Activated CD4-positive, alpha-beta T cell treated with anti-CD3 and anti-CD28 coated beads, Interleukin-2, amount 10 ng/mL, durations not matched to agents 7 days and 5 days (primary cell): ENCODE results near the gene VIPR2. TPM values are rescaled to one million over a fixed set of nuclear protein-coding genes. Genes with fewer than 3 reads are reported as not detected.
"Not testable (repeated sequence)": the region's sequence is repeated elsewhere in the genome, so short reads cannot be mapped to it uniquely, and the experiment has no call there.

Source experiments
- CTCF ChIA-PET: fragments of 350-600 bp; sonication (Branson Sonifier 250); formaldehyde crosslinking; loops from one replicate; lab custom pipeline; 2021; ENCODE audit warnings: antibody characterized with exemption; lab: Charles Lee
- POLR2A ChIA-PET: fragments of 350-600 bp; sonication (Branson Sonifier 250); formaldehyde crosslinking; loops from one replicate; lab custom pipeline; 2021; ENCODE audit warnings: antibody characterized with exemption; lab: Charles Lee
- DNase-seq: peaks from one replicate; pipeline ENCODE4 v3.0.0-alpha.2; 2020
- H3K27ac Mint-ChIP-seq: one replicate; pipeline ENCODE4 v1.8.0; 2021; ENCODE audit warnings: mild to moderate bottlenecking, moderate library complexity, mixed read lengths
- H3K27me3 Mint-ChIP-seq: one replicate; pipeline ENCODE4 v1.8.0; 2021; ENCODE audit warnings: mixed read lengths
- H3K36me3 Mint-ChIP-seq: one replicate; pipeline ENCODE4 v1.8.0; 2021; ENCODE audit warnings: low read depth, mixed read lengths
- H3K4me1 Mint-ChIP-seq: one replicate; pipeline ENCODE4 v1.8.0; 2021; ENCODE audit warnings: mixed read lengths
- H3K4me3 Mint-ChIP-seq: one replicate; pipeline ENCODE4 v1.8.0; 2021; ENCODE audit warnings: mild to moderate bottlenecking, moderate library complexity, mixed read lengths
- H3K9me3 Mint-ChIP-seq: one replicate; pipeline ENCODE4 v1.8.0; 2021; ENCODE audit warnings: mixed read lengths
- total RNA-seq, 2 experiments: library from RNA; stranded (reverse); gene quantifications; one replicate each; pipeline ENCODE4 v1.2.3, GENCODE V29; 2021

Gene VIPR2
- total RNA-seq, 2 experiments from 2014 or later = not detected

- no peak overlapping the region for H3K27ac Mint-ChIP-seq
- H3K4me3 Mint-ChIP-seq = no peak overlapping the region
- H3K9me3 Mint-ChIP-seq = peaks cover 2% of the 10 kb centered on the region
- peaks cover 16% of the 10 kb centered on the region for H3K27me3 Mint-ChIP-seq
- ChIA-PET CTCF (no interaction called here), POLR2A (no interaction called here)
- H3K4me1 Mint-ChIP-seq = peaks cover 8% of the 10 kb centered on the region
- no peaks in the 10 kb centered on the region for H3K36me3 Mint-ChIP-seq
- DNase-seq = no peak
Observed at GRCh38 chr7:159108941-159109652, 35.6 kb downstream of the VIPR2 start.

GRCh38 chr7:159108491-159108890 is 36.2 kb downstream of the VIPR2 start:
- CTCF ChIA-PET = no interaction called here
- Mint-ChIP-seq H3K4me3 (no peak overlapping the region), H3K27ac (no peak overlapping the region), H3K4me1 (peaks cover 8% of the 10 kb centered on the region), H3K36me3 (no peaks in the 10 kb centered on the region), H3K27me3 (peaks cover 11% of the 10 kb centered on the region), H3K9me3 (peaks cover 2% of the 10 kb centered on the region)
- no peak for DNase-seq
- POLR2A ChIA-PET = no interaction called here

DNA sequence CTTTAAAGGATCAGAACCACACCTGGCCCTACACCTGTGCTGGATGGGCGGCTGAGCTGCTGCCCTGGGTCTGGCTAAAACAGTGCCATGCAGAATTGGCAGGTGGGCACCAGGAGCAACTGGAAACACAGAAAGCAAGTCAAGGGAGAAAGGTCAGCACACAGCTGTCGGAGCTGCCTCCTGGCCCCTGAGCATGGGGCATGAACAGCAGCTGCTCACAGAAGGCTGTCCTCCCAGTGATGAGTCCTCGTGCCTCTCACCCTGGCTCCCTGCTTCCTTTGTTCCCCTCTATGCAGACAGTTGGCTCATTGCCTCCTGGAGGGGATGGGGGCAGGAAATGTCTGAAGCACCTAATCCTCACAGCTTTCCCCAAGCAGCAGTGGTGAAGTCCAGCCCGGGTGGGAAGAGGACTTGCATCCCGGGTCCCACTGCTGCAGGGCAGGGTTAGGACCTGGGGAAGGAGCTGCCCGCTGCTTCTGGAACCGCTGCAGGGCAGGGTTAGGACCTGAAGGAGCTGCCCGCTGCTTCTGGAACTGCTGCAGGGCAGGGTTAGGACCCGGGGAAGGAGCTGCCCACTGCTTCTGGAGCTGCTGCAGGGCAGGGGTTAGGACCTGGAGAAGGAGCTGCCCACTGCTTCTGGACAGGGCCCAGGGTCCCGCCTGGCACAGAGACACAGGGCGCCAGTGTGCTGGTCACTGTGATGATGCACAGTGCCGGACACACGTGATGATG is 37.3 kb downstream of the VIPR2 start:
- DNase-seq = no peak
- peaks cover 2% of the 10 kb centered on the region for H3K9me3 Mint-ChIP-seq
- POLR2A ChIA-PET = no interaction called here
- H3K4me1 Mint-ChIP-seq = peaks cover 7% of the 10 kb centered on the region
- CTCF ChIA-PET = no interaction called here
- no peak overlapping the region for H3K4me3 Mint-ChIP-seq
- peaks cover 4% of the 10 kb centered on the region for H3K27me3 Mint-ChIP-seq
- H3K36me3 Mint-ChIP-seq = no peaks in the 10 kb centered on the region
- H3K27ac Mint-ChIP-seq = no peak overlapping the region

- H3K9me3 Mint-ChIP-seq = peaks cover 5% of the 10 kb centered on the region
- no peak overlapping the region for H3K27ac Mint-ChIP-seq
- CTCF ChIA-PET = no interaction called here
- H3K4me1 Mint-ChIP-seq = peaks cover 3% of the 10 kb centered on the region
- H3K36me3 Mint-ChIP-seq = no peaks in the 10 kb centered on the region
- H3K27me3 Mint-ChIP-seq = peaks cover 3% of the 10 kb centered on the region
- no peak for DNase-seq
- POLR2A ChIA-PET = no interaction called here
- no peak overlapping the region for H3K4me3 Mint-ChIP-seq
Observed at GRCh38 chr7:159105832-159106811, 38.5 kb downstream of the VIPR2 start.

DNA sequence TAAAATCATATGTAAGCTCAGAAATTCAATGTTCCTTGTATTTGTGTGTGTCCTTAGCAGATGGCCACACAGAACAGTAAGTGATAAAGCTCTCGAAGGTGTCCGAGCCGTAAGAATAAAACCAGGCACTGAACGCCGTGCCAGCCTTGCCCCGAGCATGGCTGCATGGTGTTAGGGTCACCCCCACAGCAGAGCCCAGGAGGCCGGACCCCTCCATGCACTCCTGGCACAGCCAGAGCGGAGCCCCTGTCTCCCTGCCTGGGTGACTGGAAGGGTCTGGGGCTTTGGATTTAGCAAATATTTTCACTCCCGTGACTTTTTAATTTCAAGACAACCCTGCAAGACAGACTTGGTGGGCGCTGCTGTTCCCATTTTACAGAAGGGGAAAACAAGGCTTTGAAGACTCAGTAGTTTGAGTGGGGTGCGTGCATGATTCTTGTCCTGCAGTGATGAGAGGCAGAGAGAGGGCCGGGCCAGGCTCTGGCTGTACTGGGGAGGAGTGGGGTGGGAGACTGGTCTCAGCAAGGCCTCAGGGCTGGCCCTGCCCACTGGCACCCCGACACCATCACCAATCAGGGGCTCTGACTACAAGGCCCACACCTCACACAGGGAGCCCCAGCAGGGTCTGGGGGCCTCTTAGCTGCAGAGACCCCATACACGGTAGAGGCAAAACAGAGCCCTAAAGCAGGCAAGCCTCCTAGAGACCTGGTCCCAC is 39.4 kb downstream of the VIPR2 start:
- Mint-ChIP-seq H3K27ac (no peak overlapping the region), H3K4me1 (peaks cover 3% of the 10 kb centered on the region), H3K4me3 (no peak overlapping the region), H3K27me3 (no peaks in the 10 kb centered on the region), H3K36me3 (no peaks in the 10 kb centered on the region), H3K9me3 (peaks cover 5% of the 10 kb centered on the region)
- POLR2A ChIA-PET = no interaction called here
- DNase-seq = no peak
- CTCF ChIA-PET = no interaction called here

DNA sequence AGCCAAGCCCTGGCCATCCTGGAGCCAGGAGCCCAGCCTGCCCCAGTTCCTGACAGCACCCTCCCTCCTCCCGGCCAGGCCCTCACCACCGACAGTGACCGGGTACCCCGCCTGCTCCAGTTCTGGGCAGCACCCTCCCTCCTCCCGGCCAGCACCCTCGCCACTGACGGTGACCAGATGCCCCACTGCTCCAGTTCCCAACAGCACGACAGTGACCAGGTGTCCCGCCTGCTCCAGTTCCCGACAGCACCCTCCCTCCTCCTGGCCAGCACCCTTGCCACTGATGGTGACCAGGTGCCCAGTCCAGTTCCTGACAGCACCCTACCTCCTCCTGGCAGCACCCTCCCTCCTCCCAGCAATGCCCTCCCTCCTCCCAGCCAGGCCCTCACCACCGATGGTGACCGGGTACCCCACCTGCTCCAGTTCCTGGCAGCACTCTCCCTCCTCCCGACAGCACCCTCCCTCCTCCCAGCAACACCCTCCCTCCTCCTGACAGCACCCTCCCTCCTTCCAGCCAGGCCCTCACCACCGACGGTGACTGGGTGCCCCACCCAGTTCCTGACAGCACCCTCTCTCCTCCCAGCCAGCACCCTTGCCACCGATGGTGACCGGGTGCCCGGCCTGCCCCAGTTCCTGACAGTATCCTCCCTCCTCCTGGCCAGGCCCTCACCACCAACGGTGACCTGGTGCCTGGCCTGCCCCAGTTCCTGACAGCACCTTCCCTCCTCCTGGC is 40.3 kb downstream of the VIPR2 start:
- no peak for DNase-seq
- peaks cover 5% of the 10 kb centered on the region for H3K9me3 Mint-ChIP-seq
- H3K27ac Mint-ChIP-seq = no peak overlapping the region
- H3K36me3 Mint-ChIP-seq = no peaks in the 10 kb centered on the region
- H3K4me1 Mint-ChIP-seq = peaks cover 3% of the 10 kb centered on the region
- ChIA-PET CTCF (no interaction called here), POLR2A (no interaction called here)
- no peak overlapping the region for H3K4me3 Mint-ChIP-seq
- no peaks in the 10 kb centered on the region for H3K27me3 Mint-ChIP-seq

GRCh38 chr7:159103382-159104187 is 41.1 kb downstream of the VIPR2 start:
- ChIA-PET CTCF (no interaction called here), POLR2A (no interaction called here)
- Mint-ChIP-seq H3K27ac (peak overlapping the region; percentile 6), H3K9me3 (peaks cover 5% of the 10 kb centered on the region), H3K27me3 (no peaks in the 10 kb centered on the region), H3K36me3 (no peaks in the 10 kb centered on the region), H3K4me1 (peaks cover 3% of the 10 kb centered on the region), H3K4me3 (no peak overlapping the region)
- no peak for DNase-seq

DNA sequence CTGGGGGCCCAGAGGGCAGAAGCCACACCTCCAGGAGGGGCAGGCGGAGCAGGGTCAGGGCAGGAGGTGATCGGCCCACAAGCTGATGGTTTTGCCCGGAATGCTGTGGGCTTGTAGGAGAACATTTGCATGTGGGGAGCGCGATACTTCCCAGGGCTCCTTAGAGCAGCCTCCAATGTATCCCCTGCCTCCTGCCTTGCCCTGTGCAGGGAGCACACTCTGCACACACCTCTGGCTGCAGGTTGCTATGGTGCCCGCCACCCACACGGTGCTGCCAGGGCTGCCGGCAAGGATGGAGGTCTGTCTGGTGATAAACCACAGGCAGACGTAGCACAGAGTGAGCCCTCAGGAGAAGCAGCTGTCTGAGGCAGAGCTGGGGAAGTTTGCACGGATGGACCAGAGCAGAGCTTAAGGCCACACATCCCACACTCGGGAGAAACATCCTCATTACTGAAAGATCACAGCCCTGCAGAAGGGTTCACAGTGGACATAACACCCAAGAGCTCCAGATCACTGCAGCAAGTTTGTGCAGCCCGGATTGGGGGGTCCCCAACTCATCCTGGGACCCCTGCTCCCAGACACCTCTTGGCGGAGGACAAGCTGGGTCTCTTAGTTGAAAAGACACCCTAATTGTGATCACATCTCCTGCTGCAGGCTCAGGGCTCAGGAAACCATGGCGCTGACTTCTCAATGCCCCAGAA is 41.8 kb downstream of the VIPR2 start:
- DNase-seq = no peak
- Mint-ChIP-seq H3K4me1 (peaks cover 3% of the 10 kb centered on the region), H3K27ac (peak overlapping the region; percentile 6), H3K36me3 (no peaks in the 10 kb centered on the region), H3K9me3 (peaks cover 5% of the 10 kb centered on the region), H3K4me3 (no peak overlapping the region), H3K27me3 (no peaks in the 10 kb centered on the region)
- ChIA-PET POLR2A (no interaction called here), CTCF (no interaction called here)

DNA sequence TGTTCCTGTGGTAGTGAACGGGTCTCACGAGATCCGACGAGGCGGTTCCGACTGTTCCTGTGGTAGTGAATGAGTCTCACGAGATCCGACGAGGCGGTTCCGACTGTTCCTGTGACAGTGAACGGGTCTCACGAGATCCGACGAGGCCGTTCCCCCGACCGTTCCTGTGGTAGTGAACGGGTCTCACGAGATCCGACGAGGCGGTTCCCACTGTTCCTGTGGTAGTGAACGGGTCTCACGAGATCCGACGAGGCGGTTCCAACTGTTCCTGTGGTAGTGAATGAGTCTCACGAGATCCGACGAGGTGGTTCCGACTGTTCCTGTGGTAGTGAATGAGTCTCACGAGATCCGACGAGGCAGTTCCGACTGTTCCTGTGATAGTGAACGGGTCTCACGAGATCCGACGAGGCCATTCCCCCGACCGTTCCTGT is 43.0 kb downstream of the VIPR2 start:
- DNase-seq, H3K9me3 Mint-ChIP-seq, H3K4me3 Mint-ChIP-seq, H3K27me3 Mint-ChIP-seq, POLR2A ChIA-PET, H3K36me3 Mint-ChIP-seq, CTCF ChIA-PET, H3K27ac Mint-ChIP-seq, H3K4me1 Mint-ChIP-seq: not testable (repeated sequence)

GRCh38 chr7:159101083-159101395 is 43.6 kb downstream of the VIPR2 start:
- CTCF ChIA-PET, H3K36me3 Mint-ChIP-seq, DNase-seq, H3K27me3 Mint-ChIP-seq, H3K4me3 Mint-ChIP-seq, H3K9me3 Mint-ChIP-seq, POLR2A ChIA-PET, H3K27ac Mint-ChIP-seq, H3K4me1 Mint-ChIP-seq: not testable (repeated sequence)
